ENCODE results near the gene NIPBL.

NIPBL gene

DNA sequence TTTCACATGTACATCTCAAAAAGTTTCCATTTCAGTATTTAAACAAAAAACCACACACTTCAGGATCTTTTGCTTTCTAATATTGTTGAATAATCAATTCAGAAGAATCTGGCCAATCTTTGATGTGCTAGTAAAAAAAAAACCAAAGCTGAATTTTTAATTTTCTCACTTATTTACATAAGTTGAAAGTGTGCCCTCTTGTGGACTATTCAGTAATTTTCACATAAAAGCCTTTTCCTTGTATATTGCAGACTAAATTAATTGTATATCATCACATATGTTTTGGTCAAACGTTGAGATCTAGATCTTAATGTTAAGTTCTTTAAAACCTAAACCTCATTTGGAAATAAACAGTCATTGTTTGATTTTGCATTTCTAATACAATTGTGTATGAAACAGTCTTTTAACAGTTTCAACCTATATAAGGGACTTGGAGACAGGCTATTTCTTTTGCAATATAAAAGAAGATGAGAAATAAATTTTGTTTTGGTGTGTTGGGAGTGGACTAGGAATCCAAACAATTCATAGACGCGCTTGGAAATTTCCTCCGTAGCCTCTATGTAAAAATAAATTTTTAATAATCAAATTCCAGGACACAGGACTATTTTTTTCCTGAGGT, 68.1 kb downstream of the NIPBL start:
- H3K27ac ChIP-seq (ENCODE audit: insufficient read depth in 1 of 2, low read depth in 1 of 2, low read length in 2 of 2, poor library complexity in 1 of 2, severe bottlenecking in 2 of 2): no peak overlapping the region
- CTCF ChIA-PET: interaction anchor here (0.7 to 1.8 kb wide), 9 partner anchors 9 to 214 kb away, joined by 3 to 11 read pairs (median 4); partner anchors contain the start of gene NIPBL
- H3K9me3 ChIP-seq (ENCODE audit: control extremely low read depth in 1 of 5, control insufficient read depth in 4 of 5, insufficient read depth in 2 of 5, low read depth in 1 of 5, low read length in 4 of 5): no peaks in the 10 kb centered on the region
- no peak overlapping the region for H3K4me3 ChIP-seq (ENCODE audit: control insufficient read depth in 1 of 7, extremely low read depth in 1 of 7, insufficient read depth in 4 of 7, low read depth in 2 of 7, low read length in 6 of 7)
- WGBS (ENCODE audit: insufficient coverage): 100% methylated on average over 3 of the region's 4 CpGs
- H3K36me3 ChIP-seq (ENCODE audit: control insufficient read depth in 4 of 4, insufficient read depth in 4 of 4, low read length in 3 of 4): no peaks in the 10 kb centered on the region
- H3K27me3 ChIP-seq (replicated peaks in 2 of 5; ENCODE audit: control insufficient read depth in 4 of 5, insufficient read depth in 5 of 5, low read length in 4 of 5): no peaks in the 10 kb centered on the region
- POLR2A ChIA-PET: no interaction called here
- peaks cover 0 to 3% (median 0%) of the 10 kb centered on the region in 4 experiments for H3K4me1 ChIP-seq (ENCODE audit: control extremely low read depth in 1 of 4, control insufficient read depth in 4 of 4, insufficient read depth in 4 of 4, low read length in 3 of 4)
- DNase-seq: peak; percentile 82 to 91 (median 90)

DNA sequence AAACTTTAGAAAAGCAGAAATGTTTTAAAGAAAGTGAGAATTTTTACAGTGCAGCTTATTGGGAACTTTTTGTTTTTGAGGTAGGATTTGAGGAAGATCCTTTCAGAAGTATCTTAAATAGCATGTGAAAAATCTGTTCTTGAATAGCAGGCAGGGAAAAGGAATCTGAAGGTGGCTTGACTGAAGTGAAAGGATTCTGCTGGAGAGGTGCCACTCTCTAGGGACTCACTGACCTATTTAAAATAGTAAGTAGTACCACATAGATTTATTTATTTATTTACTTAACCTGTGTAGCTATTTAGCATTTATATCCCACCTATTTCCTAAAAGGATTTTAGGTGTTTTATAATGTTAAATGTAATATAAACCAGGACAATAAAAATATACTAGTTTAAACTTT, 69.1 kb downstream of the NIPBL start:
- no peaks in the 10 kb centered on the region for H3K27me3 ChIP-seq (replicated peaks in 2 of 5; ENCODE audit: control insufficient read depth in 4 of 5, insufficient read depth in 5 of 5, low read length in 4 of 5)
- no peak overlapping the region for H3K27ac ChIP-seq (ENCODE audit: insufficient read depth in 1 of 2, low read depth in 1 of 2, low read length in 2 of 2, poor library complexity in 1 of 2, severe bottlenecking in 2 of 2)
- no peak overlapping the region for H3K4me3 ChIP-seq (ENCODE audit: control insufficient read depth in 1 of 7, extremely low read depth in 1 of 7, insufficient read depth in 4 of 7, low read depth in 2 of 7, low read length in 6 of 7)
- H3K4me1 ChIP-seq (ENCODE audit: control extremely low read depth in 1 of 4, control insufficient read depth in 4 of 4, insufficient read depth in 4 of 4, low read length in 3 of 4): peaks cover 0 to 3% (median 1%) of the 10 kb centered on the region in 4 experiments
- DNase-seq: no peak
- POLR2A ChIA-PET: no interaction called here
- no peaks in the 10 kb centered on the region for H3K9me3 ChIP-seq (ENCODE audit: control extremely low read depth in 1 of 5, control insufficient read depth in 4 of 5, insufficient read depth in 2 of 5, low read depth in 1 of 5, low read length in 4 of 5)
- H3K36me3 ChIP-seq (ENCODE audit: control insufficient read depth in 4 of 4, insufficient read depth in 4 of 4, low read length in 3 of 4): no peaks in the 10 kb centered on the region
- CTCF ChIA-PET: interaction anchor here (0.8 to 1.8 kb wide), 11 partner anchors 9 to 215 kb away, joined by 3 to 11 read pairs (median 5); partner anchors contain the start of gene NIPBL

DNA sequence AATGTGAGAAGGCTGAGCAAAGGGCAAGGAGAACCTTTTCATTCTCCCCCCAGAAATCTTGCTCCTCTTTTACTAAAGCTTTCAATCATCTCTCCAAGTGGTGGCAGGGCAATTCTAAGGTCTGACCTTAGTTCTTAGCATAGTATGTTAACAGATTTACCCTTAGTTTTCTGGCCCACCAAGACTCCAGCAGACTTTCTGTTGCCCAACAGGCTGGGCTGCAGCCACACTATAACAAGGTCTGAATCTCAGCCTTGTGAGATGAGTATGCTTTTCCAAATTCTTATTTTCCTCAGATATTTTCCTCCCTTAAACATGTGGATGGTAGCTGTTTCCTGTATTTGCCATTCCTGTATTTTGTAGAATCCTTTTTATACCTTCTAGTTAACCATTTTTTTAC, 69.5 kb downstream of the NIPBL start:
- H3K9me3 ChIP-seq (ENCODE audit: control extremely low read depth in 1 of 5, control insufficient read depth in 4 of 5, insufficient read depth in 2 of 5, low read depth in 1 of 5, low read length in 4 of 5): no peaks in the 10 kb centered on the region
- DNase-seq: no peak
- POLR2A ChIA-PET: interaction anchor here (0.5 kb wide), 1 partner anchor 66 kb away, joined by 8 read pairs; no protein-coding TSS in a partner anchor
- peaks cover 0 to 5% (median 2%) of the 10 kb centered on the region in 4 experiments for H3K4me1 ChIP-seq (ENCODE audit: control extremely low read depth in 1 of 4, control insufficient read depth in 4 of 4, insufficient read depth in 4 of 4, low read length in 3 of 4)
- CTCF ChIA-PET: interaction anchor here (0.7 to 1.7 kb wide), 10 partner anchors 8 to 207 kb away, joined by 3 to 11 read pairs (median 5); partner anchors contain the start of gene NIPBL
- no peak overlapping the region for H3K4me3 ChIP-seq (ENCODE audit: control insufficient read depth in 1 of 7, extremely low read depth in 1 of 7, insufficient read depth in 4 of 7, low read depth in 2 of 7, low read length in 6 of 7)
- no peaks in the 10 kb centered on the region for H3K27me3 ChIP-seq (replicated peaks in 2 of 5; ENCODE audit: control insufficient read depth in 4 of 5, insufficient read depth in 5 of 5, low read length in 4 of 5)
- no peak overlapping the region for H3K27ac ChIP-seq (ENCODE audit: insufficient read depth in 1 of 2, low read depth in 1 of 2, low read length in 2 of 2, poor library complexity in 1 of 2, severe bottlenecking in 2 of 2)
- no peaks in the 10 kb centered on the region for H3K36me3 ChIP-seq (ENCODE audit: control insufficient read depth in 4 of 4, insufficient read depth in 4 of 4, low read length in 3 of 4)

DNA sequence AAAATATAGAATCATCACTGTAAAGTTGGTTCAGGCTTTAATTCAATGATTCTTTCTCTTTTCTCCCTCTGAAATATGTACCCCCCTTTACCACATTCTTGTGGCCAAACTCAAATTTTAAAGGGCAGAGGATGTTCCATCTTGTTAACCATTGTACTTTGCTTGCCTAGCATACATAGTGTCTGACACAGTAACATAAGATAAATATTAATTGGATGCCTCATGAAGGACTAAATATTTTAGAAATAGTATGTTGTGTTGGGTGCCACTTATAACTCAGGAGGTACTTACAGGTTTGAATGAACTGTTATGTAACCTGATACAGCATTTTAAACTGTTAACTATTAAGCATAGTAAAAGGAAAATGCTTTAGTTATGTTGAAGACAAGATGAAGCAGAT, 71.5 kb downstream of the NIPBL start:
- Histone ChIP-seq H3K27ac (ENCODE audit: insufficient read depth in 1 of 2, low read depth in 1 of 2, low read length in 2 of 2, poor library complexity in 1 of 2, severe bottlenecking in 2 of 2) (no peak overlapping the region), H3K4me3 (ENCODE audit: control insufficient read depth in 1 of 7, extremely low read depth in 1 of 7, insufficient read depth in 4 of 7, low read depth in 2 of 7, low read length in 6 of 7) (no peak overlapping the region), H3K27me3 (replicated peaks in 2 of 5; ENCODE audit: control insufficient read depth in 4 of 5, insufficient read depth in 5 of 5, low read length in 4 of 5) (no peaks in the 10 kb centered on the region), H3K4me1 (ENCODE audit: control extremely low read depth in 1 of 4, control insufficient read depth in 4 of 4, insufficient read depth in 4 of 4, low read length in 3 of 4) (peaks cover 0 to 13% (median 6%) of the 10 kb centered on the region in 4 experiments), H3K9me3 (ENCODE audit: control extremely low read depth in 1 of 5, control insufficient read depth in 4 of 5, insufficient read depth in 2 of 5, low read depth in 1 of 5, low read length in 4 of 5) (no peaks in the 10 kb centered on the region), H3K36me3 (ENCODE audit: control insufficient read depth in 4 of 4, insufficient read depth in 4 of 4, low read length in 3 of 4) (no peaks in the 10 kb centered on the region)
- ChIA-PET CTCF (interaction anchor here (1.3 kb wide), 1 partner anchor 187 kb away, joined by 3 read pairs; no protein-coding TSS in a partner anchor), POLR2A (no interaction called here)
- no peak for DNase-seq

DNA sequence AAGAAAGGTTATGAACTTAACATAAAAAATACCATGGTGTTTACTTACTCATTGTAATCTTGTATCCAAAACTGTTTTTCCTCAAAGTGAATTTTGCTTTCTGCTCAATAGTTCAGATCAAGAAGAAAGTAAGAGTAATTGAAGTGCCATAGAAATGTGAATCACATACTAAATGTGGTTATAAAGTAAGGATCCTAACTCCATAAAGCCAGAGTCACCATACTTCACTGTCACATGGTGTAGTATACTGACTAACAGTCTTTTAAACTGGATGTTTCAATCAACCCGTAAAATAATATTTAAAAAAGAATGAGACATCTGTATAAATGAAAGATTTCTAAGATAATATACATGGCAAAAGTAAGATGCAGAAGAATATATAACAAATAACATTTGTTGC, 72.1 kb downstream of the NIPBL start:
- Histone ChIP-seq H3K27ac (ENCODE audit: insufficient read depth in 1 of 2, low read depth in 1 of 2, low read length in 2 of 2, poor library complexity in 1 of 2, severe bottlenecking in 2 of 2) (no peak overlapping the region), H3K9me3 (ENCODE audit: control extremely low read depth in 1 of 5, control insufficient read depth in 4 of 5, insufficient read depth in 2 of 5, low read depth in 1 of 5, low read length in 4 of 5) (no peaks in the 10 kb centered on the region), H3K36me3 (ENCODE audit: control insufficient read depth in 4 of 4, insufficient read depth in 4 of 4, low read length in 3 of 4) (no peaks in the 10 kb centered on the region), H3K27me3 (replicated peaks in 2 of 5; ENCODE audit: control insufficient read depth in 4 of 5, insufficient read depth in 5 of 5, low read length in 4 of 5) (no peaks in the 10 kb centered on the region), H3K4me1 (ENCODE audit: control extremely low read depth in 1 of 4, control insufficient read depth in 4 of 4, insufficient read depth in 4 of 4, low read length in 3 of 4) (peaks cover 0 to 13% (median 6%) of the 10 kb centered on the region in 4 experiments), H3K4me3 (ENCODE audit: control insufficient read depth in 1 of 7, extremely low read depth in 1 of 7, insufficient read depth in 4 of 7, low read depth in 2 of 7, low read length in 6 of 7) (no peak overlapping the region)
- no CpG with 5 or more reads among the region's 1 CpG for WGBS (ENCODE audit: insufficient coverage)
- ChIA-PET POLR2A (no interaction called here), CTCF (interaction anchor here (1.0 kb wide), 1 partner anchor 46 kb away, joined by 3 read pairs; no protein-coding TSS in a partner anchor)
- no peak for DNase-seq

DNA sequence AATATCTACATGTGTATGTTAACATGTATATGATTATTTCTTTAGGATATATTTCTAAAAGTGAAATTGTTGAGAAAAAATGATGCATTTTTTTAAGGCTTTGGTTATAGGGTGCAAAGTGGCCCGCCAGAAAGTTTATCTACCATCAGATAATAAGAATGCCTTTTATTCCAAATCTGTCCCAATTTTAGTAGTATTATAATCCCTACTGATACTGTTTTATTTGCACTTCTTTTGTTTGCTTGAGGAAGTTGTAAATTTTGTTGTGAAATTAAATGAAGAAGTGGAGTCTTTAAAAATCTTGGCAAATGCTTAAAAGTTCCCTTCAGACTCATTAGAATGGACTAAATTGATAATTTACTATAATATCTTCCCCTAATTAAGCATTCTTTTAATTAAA, 73.0 kb downstream of the NIPBL start:
- DNase-seq: no peak
- ChIA-PET CTCF (no interaction called here), POLR2A (no interaction called here)
- H3K27me3 ChIP-seq (replicated peaks in 2 of 5; ENCODE audit: control insufficient read depth in 4 of 5, insufficient read depth in 5 of 5, low read length in 4 of 5): no peaks in the 10 kb centered on the region
- H3K36me3 ChIP-seq (ENCODE audit: control insufficient read depth in 4 of 4, insufficient read depth in 4 of 4, low read length in 3 of 4): peaks cover 0 to under 1% (median 0%) of the 10 kb centered on the region in 4 experiments
- no CpG with 5 or more reads among the region's 1 CpG for WGBS (ENCODE audit: insufficient coverage)
- no peaks in the 10 kb centered on the region for H3K9me3 ChIP-seq (ENCODE audit: control extremely low read depth in 1 of 5, control insufficient read depth in 4 of 5, insufficient read depth in 2 of 5, low read depth in 1 of 5, low read length in 4 of 5)
- no peak overlapping the region for H3K27ac ChIP-seq (ENCODE audit: insufficient read depth in 1 of 2, low read depth in 1 of 2, low read length in 2 of 2, poor library complexity in 1 of 2, severe bottlenecking in 2 of 2)
- H3K4me1 ChIP-seq (ENCODE audit: control extremely low read depth in 1 of 4, control insufficient read depth in 4 of 4, insufficient read depth in 4 of 4, low read length in 3 of 4): peaks cover 0 to 13% (median 6%) of the 10 kb centered on the region in 4 experiments
- no peak overlapping the region for H3K4me3 ChIP-seq (ENCODE audit: control insufficient read depth in 1 of 7, extremely low read depth in 1 of 7, insufficient read depth in 4 of 7, low read depth in 2 of 7, low read length in 6 of 7)

DNA sequence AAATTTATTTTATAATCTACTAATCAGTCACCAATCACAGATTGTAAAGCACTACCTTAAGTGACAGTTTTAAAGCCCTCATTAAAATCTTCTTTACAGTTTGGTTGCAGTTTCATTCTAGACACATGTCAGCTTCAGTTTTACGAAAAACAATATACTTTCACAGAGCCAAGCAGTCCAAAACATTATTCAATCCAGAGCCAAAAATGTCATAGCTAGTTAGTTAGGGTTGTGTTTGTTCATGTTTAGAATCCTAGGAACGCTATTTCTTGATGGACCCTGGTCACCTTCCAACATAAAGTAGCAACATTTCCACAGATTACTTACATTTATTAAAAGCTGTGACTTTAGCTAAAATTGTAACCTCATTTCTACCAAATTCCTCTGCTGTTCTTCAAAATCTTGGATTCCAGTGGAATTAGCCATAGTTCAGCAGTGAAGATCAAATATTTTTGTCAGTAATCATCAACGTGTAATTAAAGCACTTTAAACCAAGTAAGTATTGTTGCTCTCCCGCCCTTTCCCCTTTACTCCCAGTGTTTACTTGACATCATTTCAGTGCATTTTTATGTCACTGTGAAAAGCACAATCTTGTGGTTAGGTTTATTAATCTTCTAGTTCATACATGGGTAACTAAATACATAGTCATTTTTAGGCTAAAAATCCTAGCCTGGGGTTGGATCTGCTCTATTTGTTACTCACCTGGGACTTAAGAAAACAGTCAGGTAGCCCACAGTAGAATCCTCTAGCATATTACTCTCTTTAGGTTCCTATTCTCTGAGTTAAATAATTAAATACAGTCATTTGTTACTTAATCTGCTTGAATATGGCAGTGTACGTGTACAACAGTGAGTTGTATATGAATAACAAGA, 74.3 kb downstream of the NIPBL start:
- Histone ChIP-seq H3K4me3 (ENCODE audit: control insufficient read depth in 1 of 7, extremely low read depth in 1 of 7, insufficient read depth in 4 of 7, low read depth in 2 of 7, low read length in 6 of 7) (no peak overlapping the region), H3K27ac (ENCODE audit: insufficient read depth in 1 of 2, low read depth in 1 of 2, low read length in 2 of 2, poor library complexity in 1 of 2, severe bottlenecking in 2 of 2) (no peak overlapping the region), H3K36me3 (ENCODE audit: control insufficient read depth in 4 of 4, insufficient read depth in 4 of 4, low read length in 3 of 4) (peaks cover 0 to 5% (median 2%) of the 10 kb centered on the region in 4 experiments), H3K4me1 (ENCODE audit: control extremely low read depth in 1 of 4, control insufficient read depth in 4 of 4, insufficient read depth in 4 of 4, low read length in 3 of 4) (peaks cover 0 to 13% (median 6%) of the 10 kb centered on the region in 4 experiments), H3K9me3 (ENCODE audit: control extremely low read depth in 1 of 5, control insufficient read depth in 4 of 5, insufficient read depth in 2 of 5, low read depth in 1 of 5, low read length in 4 of 5) (no peaks in the 10 kb centered on the region), H3K27me3 (replicated peaks in 2 of 5; ENCODE audit: control insufficient read depth in 4 of 5, insufficient read depth in 5 of 5, low read length in 4 of 5) (no peaks in the 10 kb centered on the region)
- ChIA-PET POLR2A (no interaction called here), CTCF (interaction anchor here (0.5 to 1.2 kb wide), 3 partner anchors 13 to 307 kb away, joined by 3 to 4 read pairs (median 4); no protein-coding TSS in a partner anchor)
- 92% methylated on average over 2 of the region's 5 CpGs for WGBS (ENCODE audit: insufficient coverage)
- DNase-seq: no peak

Measured in common myeloid progenitor, CD34-positive (primary cell).